ENCODE results near the gene PAM. TPM values are rescaled to one million over a fixed set of nuclear protein-coding genes. Genes with fewer than 3 reads are reported as not detected.
"Not testable (repeated sequence)": the region's sequence is repeated elsewhere in the genome, so short reads cannot be mapped to it uniquely, and the experiment has no call there.

PAM gene
- total and polyA plus RNA-seq, 2 donors, result 22.1 to 76.3 TPM

GRCh38 chr5:102986074-102986473 lies 231.0 kb downstream of the PAM start:
- H3K4me3 ChIP-seq (ENCODE audit: low read length in 2 of 2), result no peak overlapping the region
- DNase-seq (ENCODE audit: low read depth in 6 of 9, low spot score in 9 of 9), result no peak
- H3K27ac ChIP-seq (ENCODE audit: low read depth in 1 of 2, low read length in 1 of 2), result no peak overlapping the region
- WGBS, result 90% methylated on average over 3 of the region's 3 CpGs
- H3K36me3 ChIP-seq (ENCODE audit: control insufficient read depth in 2 of 2, insufficient read depth in 2 of 2, low read length in 1 of 2), result no peaks in the 10 kb centered on the region
- H3K9me3 ChIP-seq (ENCODE audit: control insufficient read depth in 2 of 2, insufficient read depth in 1 of 2, low read length in 1 of 2), result peaks cover 0 to 10% of the 10 kb centered on the region in 2 donors
- H3K27me3 ChIP-seq (ENCODE audit: control insufficient read depth in 2 of 2, insufficient read depth in 1 of 2, low read length in 1 of 2), result no peaks in the 10 kb centered on the region
- H3K4me1 ChIP-seq (ENCODE audit: control insufficient read depth in 2 of 2, insufficient read depth in 2 of 2, low read length in 2 of 2), result no peaks in the 10 kb centered on the region

- no peaks in the 10 kb centered on the region for H3K4me1 ChIP-seq (ENCODE audit: control insufficient read depth in 2 of 2, insufficient read depth in 2 of 2, low read length in 2 of 2)
- H3K27me3 ChIP-seq (ENCODE audit: control insufficient read depth in 2 of 2, insufficient read depth in 1 of 2, low read length in 1 of 2), result no peaks in the 10 kb centered on the region
- no peaks in the 10 kb centered on the region for H3K36me3 ChIP-seq (ENCODE audit: control insufficient read depth in 2 of 2, insufficient read depth in 2 of 2, low read length in 1 of 2)
- H3K27ac ChIP-seq (ENCODE audit: low read depth in 1 of 2, low read length in 1 of 2), result no peak overlapping the region
- H3K9me3 ChIP-seq (ENCODE audit: control insufficient read depth in 2 of 2, insufficient read depth in 1 of 2, low read length in 1 of 2), result no peaks in the 10 kb centered on the region
- no peak for DNase-seq (ENCODE audit: low read depth in 6 of 9, low spot score in 9 of 9)
- no peak overlapping the region for H3K4me3 ChIP-seq (ENCODE audit: low read length in 2 of 2)
- WGBS, result 96% methylated on average over 3 of the region's 3 CpGs
Observed at GRCh38 chr5:102988459-102988858, 233.4 kb downstream of the PAM start.

DNA sequence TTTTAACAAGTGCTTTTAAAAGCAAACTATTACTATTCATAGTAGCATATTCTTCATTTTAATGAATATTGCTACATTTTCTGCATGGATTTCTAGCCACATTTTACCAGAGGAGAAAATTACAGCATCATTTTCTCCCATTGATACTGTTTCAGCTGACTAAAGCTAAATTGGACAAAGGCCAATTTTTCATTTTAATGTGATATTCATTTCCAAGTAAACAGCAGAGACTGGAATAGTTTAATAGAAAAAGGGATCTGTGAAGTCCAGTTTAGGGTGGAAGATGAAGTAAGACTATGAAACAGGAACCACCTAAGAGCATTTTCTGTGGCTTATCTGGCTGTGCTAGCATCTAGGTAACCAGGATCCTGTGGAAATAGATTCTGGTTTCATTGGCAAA lies 236.7 kb downstream of the PAM start:
- no peak for DNase-seq (ENCODE audit: low read depth in 6 of 9, low spot score in 9 of 9)
- Histone ChIP-seq H3K4me3 (ENCODE audit: low read length in 2 of 2) (no peak overlapping the region), H3K27me3 (ENCODE audit: control insufficient read depth in 2 of 2, insufficient read depth in 1 of 2, low read length in 1 of 2) (no peaks in the 10 kb centered on the region), H3K27ac (ENCODE audit: low read depth in 1 of 2, low read length in 1 of 2) (no peak overlapping the region), H3K4me1 (ENCODE audit: control insufficient read depth in 2 of 2, insufficient read depth in 2 of 2, low read length in 2 of 2) (no peaks in the 10 kb centered on the region), H3K36me3 (ENCODE audit: control insufficient read depth in 2 of 2, insufficient read depth in 2 of 2, low read length in 1 of 2) (no peaks in the 10 kb centered on the region), H3K9me3 (ENCODE audit: control insufficient read depth in 2 of 2, insufficient read depth in 1 of 2, low read length in 1 of 2) (no peaks in the 10 kb centered on the region)

DNA sequence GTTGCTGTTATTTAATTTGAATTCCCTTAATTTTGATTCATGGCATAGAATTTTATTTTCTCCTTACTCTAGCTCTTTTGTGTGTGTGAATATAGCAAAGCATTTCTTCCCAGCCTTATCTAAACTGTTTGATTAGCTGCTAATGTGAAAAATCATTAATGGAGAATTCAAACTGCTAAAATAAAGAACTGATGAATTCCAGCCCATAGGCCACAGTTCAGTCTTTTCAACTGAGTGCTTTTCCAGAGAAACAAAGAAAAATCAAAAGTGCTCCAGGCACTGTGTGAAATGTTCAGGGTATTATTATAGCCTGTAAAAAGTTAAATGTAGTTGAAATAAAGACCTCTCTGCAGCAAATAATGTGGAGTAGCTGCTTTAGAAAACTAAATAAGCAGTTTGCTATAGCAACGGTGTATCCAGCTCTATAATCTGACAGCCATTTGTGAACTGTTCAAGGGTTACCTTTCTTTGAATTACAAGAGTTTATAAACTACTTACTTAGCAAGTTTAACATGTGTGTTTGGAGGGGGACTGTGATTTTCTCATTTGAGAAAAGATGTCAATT lies 241.0 kb downstream of the PAM start:
- no peak overlapping the region for H3K4me3 ChIP-seq (ENCODE audit: low read length in 2 of 2)
- no peaks in the 10 kb centered on the region for H3K36me3 ChIP-seq (ENCODE audit: control insufficient read depth in 2 of 2, insufficient read depth in 2 of 2, low read length in 1 of 2)
- H3K4me1 ChIP-seq (ENCODE audit: control insufficient read depth in 2 of 2, insufficient read depth in 2 of 2, low read length in 2 of 2), result no peaks in the 10 kb centered on the region
- no peak for DNase-seq (ENCODE audit: low read depth in 6 of 9, low spot score in 9 of 9)
- H3K9me3 ChIP-seq (ENCODE audit: control insufficient read depth in 2 of 2, insufficient read depth in 1 of 2, low read length in 1 of 2), result no peaks in the 10 kb centered on the region
- no peaks in the 10 kb centered on the region for H3K27me3 ChIP-seq (ENCODE audit: control insufficient read depth in 2 of 2, insufficient read depth in 1 of 2, low read length in 1 of 2)
- 98% methylated on average over 1 of the region's 1 CpG for WGBS
- H3K27ac ChIP-seq (ENCODE audit: low read depth in 1 of 2, low read length in 1 of 2), result no peak overlapping the region

- no peak overlapping the region for H3K4me3 ChIP-seq (ENCODE audit: low read length in 2 of 2)
- no peaks in the 10 kb centered on the region for H3K36me3 ChIP-seq (ENCODE audit: control insufficient read depth in 2 of 2, insufficient read depth in 2 of 2, low read length in 1 of 2)
- H3K9me3 ChIP-seq (ENCODE audit: control insufficient read depth in 2 of 2, insufficient read depth in 1 of 2, low read length in 1 of 2), result no peaks in the 10 kb centered on the region
- no peak overlapping the region for H3K27ac ChIP-seq (ENCODE audit: low read depth in 1 of 2, low read length in 1 of 2)
- H3K4me1 ChIP-seq (ENCODE audit: control insufficient read depth in 2 of 2, insufficient read depth in 2 of 2, low read length in 2 of 2), result no peaks in the 10 kb centered on the region
- WGBS, result 74% methylated on average over 2 of the region's 2 CpGs
- no peak for DNase-seq (ENCODE audit: low read depth in 6 of 9, low spot score in 9 of 9)
- no peaks in the 10 kb centered on the region for H3K27me3 ChIP-seq (ENCODE audit: control insufficient read depth in 2 of 2, insufficient read depth in 1 of 2, low read length in 1 of 2)
Observed at GRCh38 chr5:102998224-102998623, 243.1 kb downstream of the PAM start.

GRCh38 chr5:102999191-102999590 lies 244.1 kb downstream of the PAM start:
- no peaks in the 10 kb centered on the region for H3K4me1 ChIP-seq (ENCODE audit: control insufficient read depth in 2 of 2, insufficient read depth in 2 of 2, low read length in 2 of 2)
- WGBS, result 94% methylated on average over 3 of the region's 3 CpGs
- no peak for DNase-seq (ENCODE audit: low read depth in 6 of 9, low spot score in 9 of 9)
- no peaks in the 10 kb centered on the region for H3K9me3 ChIP-seq (ENCODE audit: control insufficient read depth in 2 of 2, insufficient read depth in 1 of 2, low read length in 1 of 2)
- H3K27ac ChIP-seq (ENCODE audit: low read depth in 1 of 2, low read length in 1 of 2), result no peak overlapping the region
- H3K36me3 ChIP-seq (ENCODE audit: control insufficient read depth in 2 of 2, insufficient read depth in 2 of 2, low read length in 1 of 2), result no peaks in the 10 kb centered on the region
- H3K4me3 ChIP-seq (ENCODE audit: low read length in 2 of 2), result no peak overlapping the region
- no peaks in the 10 kb centered on the region for H3K27me3 ChIP-seq (ENCODE audit: control insufficient read depth in 2 of 2, insufficient read depth in 1 of 2, low read length in 1 of 2)

- WGBS, result 83% methylated on average over 1 of the region's 1 CpG
- not testable (repeated sequence) for H3K4me3 ChIP-seq (ENCODE audit: low read length in 2 of 2); DNase-seq (ENCODE audit: low read depth in 6 of 9, low spot score in 9 of 9); H3K36me3 ChIP-seq (ENCODE audit: control insufficient read depth in 2 of 2, insufficient read depth in 2 of 2, low read length in 1 of 2); H3K9me3 ChIP-seq (ENCODE audit: control insufficient read depth in 2 of 2, insufficient read depth in 1 of 2, low read length in 1 of 2); H3K27ac ChIP-seq (ENCODE audit: low read depth in 1 of 2, low read length in 1 of 2); H3K27me3 ChIP-seq (ENCODE audit: control insufficient read depth in 2 of 2, insufficient read depth in 1 of 2, low read length in 1 of 2); H3K4me1 ChIP-seq (ENCODE audit: control insufficient read depth in 2 of 2, insufficient read depth in 2 of 2, low read length in 2 of 2)
Observed at GRCh38 chr5:102999621-103000020, 244.5 kb downstream of the PAM start.

- Histone ChIP-seq H3K27me3 (ENCODE audit: control insufficient read depth in 2 of 2, insufficient read depth in 1 of 2, low read length in 1 of 2) (no peaks in the 10 kb centered on the region), H3K9me3 (ENCODE audit: control insufficient read depth in 2 of 2, insufficient read depth in 1 of 2, low read length in 1 of 2) (no peaks in the 10 kb centered on the region), H3K27ac (ENCODE audit: low read depth in 1 of 2, low read length in 1 of 2) (no peak overlapping the region), H3K4me3 (ENCODE audit: low read length in 2 of 2) (no peak overlapping the region), H3K4me1 (ENCODE audit: control insufficient read depth in 2 of 2, insufficient read depth in 2 of 2, low read length in 2 of 2) (no peaks in the 10 kb centered on the region), H3K36me3 (ENCODE audit: control insufficient read depth in 2 of 2, insufficient read depth in 2 of 2, low read length in 1 of 2) (no peaks in the 10 kb centered on the region)
- DNase-seq (ENCODE audit: low read depth in 6 of 9, low spot score in 9 of 9), result no peak
Observed at GRCh38 chr5:103000089-103000488, 245.0 kb downstream of the PAM start.

- no peak overlapping the region for H3K4me3 ChIP-seq (ENCODE audit: low read length in 2 of 2)
- H3K36me3 ChIP-seq (ENCODE audit: control insufficient read depth in 2 of 2, insufficient read depth in 2 of 2, low read length in 1 of 2), result no peaks in the 10 kb centered on the region
- no peak for DNase-seq (ENCODE audit: low read depth in 6 of 9, low spot score in 9 of 9)
- H3K9me3 ChIP-seq (ENCODE audit: control insufficient read depth in 2 of 2, insufficient read depth in 1 of 2, low read length in 1 of 2), result no peaks in the 10 kb centered on the region
- 98% methylated on average over 4 of the region's 4 CpGs for WGBS
- no peaks in the 10 kb centered on the region for H3K4me1 ChIP-seq (ENCODE audit: control insufficient read depth in 2 of 2, insufficient read depth in 2 of 2, low read length in 2 of 2)
- no peaks in the 10 kb centered on the region for H3K27me3 ChIP-seq (ENCODE audit: control insufficient read depth in 2 of 2, insufficient read depth in 1 of 2, low read length in 1 of 2)
- H3K27ac ChIP-seq (ENCODE audit: low read depth in 1 of 2, low read length in 1 of 2), result no peak overlapping the region
Observed at GRCh38 chr5:103003872-103004271, 248.8 kb downstream of the PAM start.

GRCh38 chr5:103005276-103005675 lies 250.2 kb downstream of the PAM start:
- Histone ChIP-seq H3K27me3 (ENCODE audit: control insufficient read depth in 2 of 2, insufficient read depth in 1 of 2, low read length in 1 of 2) (no peaks in the 10 kb centered on the region), H3K4me3 (ENCODE audit: low read length in 2 of 2) (no peak overlapping the region), H3K9me3 (ENCODE audit: control insufficient read depth in 2 of 2, insufficient read depth in 1 of 2, low read length in 1 of 2) (no peaks in the 10 kb centered on the region), H3K36me3 (ENCODE audit: control insufficient read depth in 2 of 2, insufficient read depth in 2 of 2, low read length in 1 of 2) (no peaks in the 10 kb centered on the region), H3K4me1 (ENCODE audit: control insufficient read depth in 2 of 2, insufficient read depth in 2 of 2, low read length in 2 of 2) (no peaks in the 10 kb centered on the region), H3K27ac (ENCODE audit: low read depth in 1 of 2, low read length in 1 of 2) (no peak overlapping the region)
- DNase-seq (ENCODE audit: low read depth in 6 of 9, low spot score in 9 of 9), result no peak
